DOHH2 (cell line): Measurements from ENCODE around the gene MEX3D.

ENCODE experiments used
- CTCF ChIP-seq: fragments of 200-600 bp; sonication (generic); IDR thresholded peaks from one replicate; pipeline ENCODE4 v1.5.1; 2014; ENCODE audit warnings: antibody characterized with exemption, mild to moderate bottlenecking, low read depth, low read length; ENCODE audit not compliant: poor library complexity, severe bottlenecking
- EZH2phosphoT487 ChIP-seq: fragments of 200-600 bp; sonication (generic); IDR thresholded peaks from 2 replicates; pipeline ENCODE4 v1.6.1; 2017; ENCODE audit warnings: borderline replicate concordance, mild to moderate bottlenecking, antibody characterized with exemption, low read length, moderate library complexity, mixed read lengths

GRCh38 chr19:1512671-1513498 is 55.2 kb downstream of the MEX3D start, which contains the start of gene ADAMTSL5:
- TF ChIP-seq CTCF (no peak), EZH2phosphoT487 (no peak)
